Dermis microvascular lymphatic vessel endothelial cell (primary cell): Measurements from ENCODE around the gene ATP11A. TPM values are rescaled to one million over a fixed set of nuclear protein-coding genes. Genes with fewer than 3 reads are reported as not detected.

Source experiments
- DNase-seq, 2 donors: peaks; one replicate each; pipeline versions ENCODE4 v3.0.0 to v3.0.0-alpha.2; 2010; ENCODE audit warnings: low read depth in 2 of 2
- total RNA-seq: library from RNA; depleted of rRNA; stranded (reverse); fragments of >200 nt; gene quantifications from 2 replicates; pipeline ENCODE4 v1.2.1, GENCODE V29; 2014

The ATP11A gene
- 11.2 and 25.0 TPM in 2 replicates for total RNA-seq

DNA sequence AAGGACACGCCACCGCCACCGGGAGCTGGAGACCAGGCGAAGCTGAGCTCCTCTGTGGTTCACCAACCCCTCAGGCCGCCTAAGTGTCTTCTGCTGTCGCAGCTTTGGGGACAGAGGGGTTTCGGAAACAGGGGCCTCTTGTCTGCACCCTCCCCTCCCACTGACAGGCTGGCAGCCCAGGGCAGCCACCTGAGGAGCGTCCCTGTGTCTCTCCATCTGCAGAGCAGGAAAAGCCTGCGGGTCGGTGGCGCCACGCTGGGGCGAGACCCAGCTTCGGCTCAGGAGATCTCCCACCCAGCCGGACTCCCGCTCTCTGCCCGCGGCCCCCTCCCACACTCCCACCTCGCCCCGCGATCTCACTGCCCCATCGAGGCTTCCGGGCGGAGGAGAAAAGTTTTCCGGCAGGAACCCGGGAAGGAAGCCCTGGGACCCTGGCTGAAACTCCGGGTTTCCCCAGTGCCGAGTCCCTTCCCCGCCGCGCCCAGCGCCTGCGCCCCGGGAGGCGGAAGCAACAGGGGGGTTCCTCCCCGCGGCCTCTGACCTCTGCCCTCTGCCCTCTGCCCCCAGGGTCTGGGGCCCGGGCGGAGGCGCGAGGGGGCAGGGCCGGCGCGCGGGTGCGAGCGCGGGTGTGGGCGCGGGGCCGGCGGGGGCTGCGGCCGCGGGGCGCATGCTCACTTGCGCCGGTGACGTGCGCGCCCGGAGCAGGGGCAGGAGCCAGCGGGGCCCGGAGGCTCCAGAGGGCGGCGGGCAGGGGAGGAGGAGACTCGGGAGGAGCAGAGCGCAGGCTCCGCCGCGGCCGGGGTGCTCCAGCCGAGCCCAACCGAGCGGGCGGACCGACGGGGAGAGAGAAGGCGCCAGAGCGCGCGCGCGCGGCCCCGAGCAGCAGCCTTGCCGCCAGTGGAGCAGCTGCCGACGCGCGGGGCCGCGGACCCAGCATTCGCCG, at the start of gene ATP11A:
Gene ATP11A, plus strand, starts transcription at position 736 of the 943 bp plus-strand sequence. CDS start 379 bp downstream, outside the sequence.
- DNase-seq = peak; percentile 56 to 92

- DNase-seq = no peak
Observed at GRCh38 chr13:112641456-112642089, 48.3 kb upstream of the ATP11A start.

GRCh38 chr13:112642090-112642460, 47.8 kb upstream of the ATP11A start:
- no peak for DNase-seq

- DNase-seq = peak; percentile 45 to 50
Observed at GRCh38 chr13:112643759-112644459, 45.9 kb upstream of the ATP11A start.

DNA sequence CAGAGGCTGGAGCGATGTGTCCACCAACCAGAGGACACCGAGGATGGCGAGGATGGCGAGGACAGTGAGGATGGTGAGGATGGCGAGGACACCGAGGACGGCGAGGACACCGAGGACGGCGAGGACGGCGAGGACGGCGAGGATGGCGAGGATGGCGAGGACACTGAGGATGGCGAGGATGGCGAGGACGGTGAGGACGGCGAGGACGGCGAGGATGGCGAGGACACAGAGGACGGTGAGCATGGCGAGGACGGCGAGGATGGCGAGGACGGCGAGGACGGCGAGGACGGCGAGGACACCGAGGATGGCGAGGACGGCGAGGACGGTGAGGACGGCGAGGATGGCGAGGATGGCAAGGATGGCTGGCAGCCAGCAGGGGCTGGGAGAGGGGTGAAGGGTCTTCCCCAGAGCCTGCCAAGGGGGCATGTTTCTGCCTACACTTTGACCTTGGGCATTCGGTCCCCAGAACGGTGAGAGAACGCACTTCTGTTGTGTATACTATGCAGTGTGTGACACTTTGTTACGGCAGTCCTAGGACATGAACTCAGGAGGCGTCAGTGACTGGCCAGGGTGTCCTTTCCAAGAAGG, 44.4 kb upstream of the ATP11A start:
- no peak for DNase-seq

- no peak for DNase-seq
Observed at GRCh38 chr13:112647256-112647655, 42.6 kb upstream of the ATP11A start.

DNA sequence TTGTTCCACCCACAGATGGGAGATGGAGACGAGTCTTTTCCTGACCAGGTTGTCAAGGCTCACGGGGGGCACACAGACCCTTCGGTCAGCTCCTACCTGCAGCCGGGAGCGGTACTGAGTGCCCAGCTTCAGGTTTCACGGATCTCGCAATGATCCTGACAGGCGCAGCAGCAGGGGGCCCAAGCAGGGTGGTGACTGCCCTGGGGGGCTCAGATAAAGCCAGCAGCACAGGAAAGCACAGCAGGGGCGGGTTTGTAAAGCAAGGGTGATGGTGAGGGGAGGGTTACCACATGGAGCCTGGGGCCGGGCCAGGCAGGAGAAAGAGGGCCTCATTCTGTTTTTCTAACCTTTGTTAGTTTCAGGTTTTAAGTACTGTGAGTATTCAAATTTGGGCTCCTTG, 41.7 kb upstream of the ATP11A start:
- no peak for DNase-seq

DNA sequence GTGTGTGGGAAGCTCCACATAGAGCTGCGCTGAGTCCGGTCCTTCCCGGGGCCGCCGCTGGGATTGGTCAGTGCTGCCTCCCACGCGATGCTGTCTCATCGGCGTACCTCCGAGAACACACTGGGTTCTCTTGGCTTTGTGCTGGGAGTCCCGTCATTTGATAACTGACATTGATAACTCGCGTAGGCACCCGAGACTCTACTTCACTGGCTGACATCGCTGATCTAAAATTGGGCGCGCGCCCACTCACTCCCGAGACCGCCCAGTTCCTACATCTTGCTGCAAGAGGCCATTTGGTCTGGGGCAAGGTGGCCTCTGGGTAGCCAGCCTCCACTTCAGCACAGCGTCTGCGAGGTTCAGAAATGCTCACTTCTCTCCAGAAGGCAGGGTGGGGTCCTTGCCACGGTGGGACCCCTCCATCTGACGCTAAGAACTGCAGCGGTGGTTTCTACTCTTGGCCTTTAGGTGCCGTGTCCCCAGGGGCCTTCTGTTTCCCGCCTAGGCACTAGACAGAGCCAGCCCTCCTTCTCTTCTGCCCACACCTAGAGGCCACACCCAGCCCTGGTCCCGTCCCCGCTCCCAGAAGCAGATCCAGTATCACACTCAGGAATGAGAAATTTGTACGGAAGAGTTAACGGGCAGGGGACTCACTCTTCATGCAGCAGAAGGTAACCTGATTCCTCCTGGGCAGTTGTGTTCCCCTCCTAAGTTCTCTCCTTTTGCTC, 40.7 kb upstream of the ATP11A start:
- DNase-seq = no peak

DNA sequence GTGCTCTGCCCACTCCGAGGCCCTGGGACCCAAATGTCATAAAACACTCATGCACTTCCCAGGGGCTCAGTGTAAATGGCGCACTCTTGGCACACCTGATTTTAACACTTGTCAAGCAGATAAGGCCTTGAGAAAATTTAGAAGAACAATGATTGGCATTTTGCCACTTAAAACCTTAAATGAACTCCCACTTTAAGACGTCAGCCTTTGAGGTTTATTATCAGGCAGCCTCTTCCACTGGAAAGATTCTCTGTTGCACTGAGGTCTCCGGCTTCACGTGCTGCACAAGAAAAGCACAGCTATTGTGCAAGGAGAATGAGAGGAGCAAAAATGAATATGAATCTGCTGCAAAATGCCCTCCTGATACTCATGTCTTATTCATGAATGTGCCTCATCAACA, 38.5 kb upstream of the ATP11A start:
- DNase-seq = peak in 1 of 2 donors; percentile 24

- DNase-seq = no peak
Observed at GRCh38 chr13:112651750-112652511, 37.9 kb upstream of the ATP11A start.

- no peak for DNase-seq
Observed at GRCh38 chr13:112652512-112653070, 37.2 kb upstream of the ATP11A start.

- DNase-seq = no peak
Observed at GRCh38 chr13:112653071-112653470, 36.8 kb upstream of the ATP11A start.

- no peak for DNase-seq
Observed at GRCh38 chr13:112655913-112656312, 33.9 kb upstream of the ATP11A start.

- DNase-seq = no peak
Observed at GRCh38 chr13:112657850-112658445, 31.9 kb upstream of the ATP11A start.

DNA sequence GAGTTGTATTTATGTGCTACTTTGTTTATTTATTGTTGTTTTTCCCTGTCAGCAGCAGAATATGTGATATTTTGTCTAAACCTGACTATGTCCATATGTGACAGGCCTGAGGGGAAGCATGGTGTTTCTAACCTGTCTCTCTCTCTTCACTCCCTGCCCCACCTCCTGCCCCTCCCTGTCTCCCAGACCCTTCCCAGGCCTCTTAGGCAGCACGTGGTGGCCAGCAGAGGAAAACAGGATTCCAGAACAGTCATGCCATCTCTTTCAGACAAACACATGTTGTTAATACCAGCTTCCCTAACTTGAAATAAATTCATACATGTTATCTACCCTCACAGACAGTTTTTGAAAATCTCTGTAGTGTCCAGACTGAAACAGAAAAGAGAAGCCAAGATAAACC, 31.0 kb upstream of the ATP11A start:
- DNase-seq = no peak

GRCh38 chr13:112661291-112661690, 28.5 kb upstream of the ATP11A start:
- no peak for DNase-seq

GRCh38 chr13:112664501-112665203, 25.2 kb upstream of the ATP11A start:
- no peak for DNase-seq

- no peak for DNase-seq
Observed at GRCh38 chr13:112668924-112669323, 20.9 kb upstream of the ATP11A start.
